CD4-positive, alpha-beta T cell (primary cell): ENCODE data around the gene OR6B2. TPM values are rescaled to one million over a fixed set of nuclear protein-coding genes. Genes with fewer than 3 reads are reported as not detected.

Experiments used
- ATAC-seq: fragments of 200-7000 bp; cut with Tn5 transposase; one replicate; pipeline ENCODE4 v1.10.0; 2022; ENCODE audit warnings: mild to moderate bottlenecking; ENCODE audit not compliant: poor library complexity
- CTCF ChIA-PET: fragments of 350-600 bp; sonication (Branson Sonifier 250); formaldehyde crosslinking; loops from one replicate; lab custom pipeline; 2021; ENCODE audit warnings: antibody characterized with exemption, inconsistent platforms; lab: Charles Lee
- POLR2A ChIA-PET: fragments of 350-600 bp; sonication (Branson Sonifier 250); formaldehyde crosslinking; loops from one replicate; lab custom pipeline; 2021; ENCODE audit warnings: antibody characterized with exemption, inconsistent platforms; lab: Charles Lee
- DNase-seq, 14 experiments: peaks; one replicate each; pipeline ENCODE4 v3.0.0-alpha.2; 2013 to 2020; ENCODE audit warnings: mixed read lengths in 2 of 14
- H3K27ac ChIP-seq, 2 donors: one replicate each; pipeline versions ENCODE4 v1.5.1 to v1.7.0; 2013; ENCODE audit warnings: low read length in 2 of 2, low read depth in 1 of 2, mild to moderate bottlenecking in 1 of 2
- H3K27me3 ChIP-seq, 2 experiments: 1 replicate in 1 of 2; 2 replicates in 1 of 2; pipeline versions ENCODE4 v1.6.1 to v1.7.0; 2013; ENCODE audit warnings: low read length in 2 of 2, control low read depth in 1 of 2, mild to moderate bottlenecking in 1 of 2, moderate library complexity in 1 of 2; ENCODE audit not compliant: insufficient read depth in 2 of 2, control insufficient read depth in 1 of 2
- H3K36me3 ChIP-seq: one replicate; pipeline ENCODE4 v1.6.1; 2013; ENCODE audit warnings: low read length, control low read depth; ENCODE audit not compliant: insufficient read depth
- H3K4me1 ChIP-seq: one replicate; pipeline ENCODE4 v1.6.1; 2013; ENCODE audit warnings: low read length, control low read depth; ENCODE audit not compliant: insufficient read depth
- H3K4me3 ChIP-seq: one replicate; pipeline ENCODE4 v1.5.1; 2013; ENCODE audit warnings: mild to moderate bottlenecking, low read length, moderate library complexity
- H3K9me3 ChIP-seq, 2 experiments: 1 replicate in 1 of 2; 2 replicates in 1 of 2; pipeline versions ENCODE4 v1.6.1 to v1.7.0; 2013; ENCODE audit warnings: low read length in 2 of 2, mild to moderate bottlenecking in 2 of 2, control low read depth in 1 of 2, moderate library complexity in 1 of 2; ENCODE audit not compliant: control insufficient read depth in 1 of 2, insufficient read depth in 1 of 2
- H3K27ac Mint-ChIP-seq: one replicate; pipeline ENCODE4 v1.8.0; 2020; ENCODE audit warnings: mixed read lengths
- H3K27me3 Mint-ChIP-seq: one replicate; pipeline ENCODE4 v1.8.0; 2021; ENCODE audit warnings: mixed read lengths
- H3K36me3 Mint-ChIP-seq: one replicate; pipeline ENCODE4 v1.8.0; 2021; ENCODE audit warnings: low read depth, mixed read lengths
- H3K4me1 Mint-ChIP-seq: one replicate; pipeline ENCODE4 v1.8.0; 2021; ENCODE audit warnings: low read depth, mixed read lengths
- H3K4me3 Mint-ChIP-seq: one replicate; pipeline ENCODE4 v1.8.0; 2020; ENCODE audit warnings: mild to moderate bottlenecking, mixed read lengths
- H3K9me3 Mint-ChIP-seq: one replicate; pipeline ENCODE4 v1.8.0; 2020; ENCODE audit warnings: mixed read lengths
- CTCF ChIP-seq: fragments of 200-600 bp; IDR thresholded peaks from one replicate; pipeline ENCODE4 v1.8.0; 2022; ENCODE audit warnings: antibody characterized with exemption, mild to moderate bottlenecking
- intact Hi-C, 2 experiments: fragments of 100-400 bp; cut with DNase I in 1 of 2; cut with micrococcal nuclease in 1 of 2; formaldehyde crosslinking; loops; one replicate each; pipeline versions ENCODE4 v1.15.1 to v1.9.0; 2023 to 2025; cut with DNase I, micrococcal nuclease
- total RNA-seq, 174 experiments: library from RNA in 2 of 174; stranded (reverse) in 2 of 174; gene quantifications; one replicate each; pipeline ENCODE4 v1.2.3 and lab custom pipeline; 2021 to 2026

The OR6B2 gene
- total RNA-seq, 2 experiments from 2014 or later: not detected

GRCh38 chr2:240068193-240068592 lies 38.0 kb upstream of the OR6B2 start:
- peaks cover 49% of the 10 kb centered on the region for H3K27me3 Mint-ChIP-seq
- POLR2A ChIA-PET: no interaction called here
- no peaks in the 10 kb centered on the region for H3K4me1 Mint-ChIP-seq
- H3K27ac Mint-ChIP-seq: no peak overlapping the region
- no peak for TF ChIP-seq CTCF
- no peak overlapping the region for H3K4me3 Mint-ChIP-seq
- Histone ChIP-seq H3K4me1 (no peaks in the 10 kb centered on the region), H3K27ac (no peak overlapping the region), H3K9me3 (no peaks in the 10 kb centered on the region), H3K4me3 (no peak overlapping the region), H3K27me3 (peaks cover 0 to 5% of the 10 kb centered on the region in 2 experiments), H3K36me3 (no peaks in the 10 kb centered on the region)
- intact Hi-C loops: loop anchor here in 1 of 2 experiments (10.0 kb wide), 1 partner anchor 367 kb away; the partner anchor contains the start of gene GPC1
- CTCF ChIA-PET: no interaction called here
- H3K36me3 Mint-ChIP-seq: no peaks in the 10 kb centered on the region
- ATAC-seq (no peak), DNase-seq (no peak)
- H3K9me3 Mint-ChIP-seq: peaks cover 6% of the 10 kb centered on the region

DNA sequence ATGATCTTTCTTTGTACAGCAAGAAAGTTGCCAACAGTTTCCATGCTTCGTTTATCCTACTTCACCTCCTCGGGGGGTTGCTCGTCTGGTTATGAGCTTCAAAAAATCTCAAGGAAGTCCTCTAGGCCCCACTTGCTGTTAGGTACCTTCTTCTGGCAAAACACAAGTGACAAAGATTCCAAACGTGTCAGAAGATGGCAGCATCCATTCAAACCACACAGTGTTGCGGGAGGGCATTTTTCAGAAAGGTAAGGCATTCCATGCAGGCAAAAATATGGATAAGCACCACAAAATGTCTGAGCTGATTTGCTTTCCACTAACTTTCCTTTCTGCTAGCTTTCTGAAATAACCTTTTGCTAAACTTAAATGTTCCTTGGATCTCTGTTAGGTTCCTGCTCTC lies 36.3 kb upstream of the OR6B2 start:
- TF ChIP-seq CTCF: no peak
- ChIA-PET CTCF (interaction anchor here (2.0 kb wide), 1 partner anchor 77 kb away, joined by 5 read pairs; no protein-coding TSS in a partner anchor), POLR2A (no interaction called here)
- Histone ChIP-seq H3K27me3 (peaks cover 0 to 5% of the 10 kb centered on the region in 2 experiments), H3K4me1 (no peaks in the 10 kb centered on the region), H3K36me3 (no peaks in the 10 kb centered on the region), H3K9me3 (no peaks in the 10 kb centered on the region), H3K27ac (no peak overlapping the region), H3K4me3 (no peak overlapping the region)
- Mint-ChIP-seq H3K4me3 (no peak overlapping the region), H3K27ac (no peak overlapping the region), H3K36me3 (no peaks in the 10 kb centered on the region), H3K27me3 (peaks cover 32% of the 10 kb centered on the region), H3K4me1 (no peaks in the 10 kb centered on the region), H3K9me3 (peaks cover 6% of the 10 kb centered on the region)
- DNase-seq: no peak
- no peak for ATAC-seq
- intact Hi-C loops: loop anchor here in 1 of 2 experiments (10.0 kb wide), 1 partner anchor 368 kb away; the partner anchor contains the start of gene GPC1

GRCh38 chr2:240064898-240065297 lies 34.7 kb upstream of the OR6B2 start:
- Mint-ChIP-seq H3K36me3 (no peaks in the 10 kb centered on the region), H3K27me3 (peaks cover 38% of the 10 kb centered on the region), H3K4me1 (no peaks in the 10 kb centered on the region), H3K9me3 (peaks cover 6% of the 10 kb centered on the region), H3K27ac (no peak overlapping the region), H3K4me3 (no peak overlapping the region)
- no peak overlapping the region for H3K27ac ChIP-seq
- H3K36me3 ChIP-seq: no peaks in the 10 kb centered on the region
- no peaks in the 10 kb centered on the region for H3K9me3 ChIP-seq
- DNase-seq (no peak), ATAC-seq (no peak)
- no peak overlapping the region for H3K4me3 ChIP-seq
- CTCF ChIA-PET: no interaction called here
- intact Hi-C loops: loop anchor here in 1 of 2 experiments (10.0 kb wide), 1 partner anchor 370 kb away; the partner anchor contains the start of gene GPC1
- no peaks in the 10 kb centered on the region for H3K4me1 ChIP-seq
- no peak for TF ChIP-seq CTCF
- POLR2A ChIA-PET: no interaction called here
- H3K27me3 ChIP-seq: peaks cover 0 to 5% of the 10 kb centered on the region in 2 experiments
